Esophagus muscularis mucosa (tissue), 3 donors: ENCODE data around the gene DNAJB13.

Source experiments
- POLR2A ChIP-seq: fragments of 450-650 bp; IDR thresholded peaks from one replicate; pipeline ENCODE4 v1.6.1; 2017; ENCODE audit warnings: antibody characterized with exemption, moderate library complexity, mild to moderate bottlenecking, low read depth
- POLR2AphosphoS5 ChIP-seq, 2 donors: sonication (generic); formaldehyde crosslinking; IDR thresholded peaks; one replicate each; pipeline ENCODE4 v1.6.1; 2017; ENCODE audit warnings: antibody characterized with exemption in 2 of 2
- TF ChIP-seq, protein P1 (sequence below), 3 experiments: fragments of 200-600 bp in 2 of 3; fragments of 450-650 bp in 1 of 3; sonication (generic) in 2 of 3; IDR thresholded peaks; one replicate each; pipeline ENCODE4 v1.5.1; 2017 to 2019; ENCODE audit warnings: antibody characterized with exemption in 3 of 3, mild to moderate bottlenecking in 2 of 3, moderate library complexity in 1 of 3

DNA sequence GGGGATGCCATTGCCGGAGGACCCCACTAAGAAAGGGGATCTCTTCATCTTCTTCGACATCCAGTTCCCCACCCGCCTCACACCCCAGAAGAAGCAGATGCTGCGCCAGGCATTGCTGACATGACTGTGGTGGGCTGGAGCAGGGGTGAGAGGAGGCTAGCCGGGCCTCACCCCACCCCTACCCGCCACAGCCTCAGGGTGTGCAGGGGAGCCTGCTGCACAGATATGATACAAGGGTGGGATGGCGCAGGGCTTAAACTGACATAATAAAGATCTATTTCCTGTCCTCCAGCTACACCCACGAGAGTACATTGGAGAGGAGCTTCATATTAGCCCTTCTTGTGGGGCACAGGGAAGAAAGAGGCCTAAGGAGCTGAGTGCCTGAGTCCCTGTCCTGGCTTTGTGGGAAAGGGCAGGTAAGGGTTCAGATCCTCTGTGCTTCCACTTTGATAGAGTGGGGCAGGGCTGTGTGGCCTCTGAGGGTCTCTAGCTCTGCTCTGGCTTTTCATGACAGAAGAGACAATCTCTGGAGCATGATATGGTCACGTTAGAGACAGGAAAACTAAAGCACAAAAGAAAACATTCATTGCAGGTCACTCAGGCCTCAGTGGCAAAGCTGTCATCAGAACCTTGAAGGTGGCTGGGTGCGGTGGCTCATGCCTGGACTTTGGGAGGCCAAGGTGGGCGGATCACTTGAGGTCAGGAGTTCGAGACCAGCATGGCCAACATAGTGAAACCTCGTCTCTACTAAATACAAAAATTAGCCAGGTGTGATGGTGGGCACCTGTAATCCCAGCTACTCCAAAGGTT is 19.4 kb downstream of the DNAJB13 start:
- TF ChIP-seq POLR2AphosphoS5 (IDR thresholded peaks at IDR 0.05) (no peak), POLR2A (no peak)
- TF ChIP-seq, protein P1, sequence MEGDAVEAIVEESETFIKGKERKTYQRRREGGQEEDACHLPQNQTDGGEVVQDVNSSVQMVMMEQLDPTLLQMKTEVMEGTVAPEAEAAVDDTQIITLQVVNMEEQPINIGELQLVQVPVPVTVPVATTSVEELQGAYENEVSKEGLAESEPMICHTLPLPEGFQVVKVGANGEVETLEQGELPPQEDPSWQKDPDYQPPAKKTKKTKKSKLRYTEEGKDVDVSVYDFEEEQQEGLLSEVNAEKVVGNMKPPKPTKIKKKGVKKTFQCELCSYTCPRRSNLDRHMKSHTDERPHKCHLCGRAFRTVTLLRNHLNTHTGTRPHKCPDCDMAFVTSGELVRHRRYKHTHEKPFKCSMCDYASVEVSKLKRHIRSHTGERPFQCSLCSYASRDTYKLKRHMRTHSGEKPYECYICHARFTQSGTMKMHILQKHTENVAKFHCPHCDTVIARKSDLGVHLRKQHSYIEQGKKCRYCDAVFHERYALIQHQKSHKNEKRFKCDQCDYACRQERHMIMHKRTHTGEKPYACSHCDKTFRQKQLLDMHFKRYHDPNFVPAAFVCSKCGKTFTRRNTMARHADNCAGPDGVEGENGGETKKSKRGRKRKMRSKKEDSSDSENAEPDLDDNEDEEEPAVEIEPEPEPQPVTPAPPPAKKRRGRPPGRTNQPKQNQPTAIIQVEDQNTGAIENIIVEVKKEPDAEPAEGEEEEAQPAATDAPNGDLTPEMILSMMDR (IDR thresholded peaks at IDR 0.05), result no peak
